Left lung (tissue), 10 donors: Measurements from ENCODE around the gene JPT1. TPM values are rescaled to one million over a fixed set of nuclear protein-coding genes. Genes with fewer than 3 reads are reported as not detected.
"Not testable (repeated sequence)": the region's sequence is repeated elsewhere in the genome, so short reads cannot be mapped to it uniquely, and the experiment has no call there.

Experiments used
- ATAC-seq: fragments of 200-7000 bp; cut with Tn5 transposase; one replicate; pipeline ENCODE4 v1.9.1; 2020; ENCODE audit warnings: moderate library complexity
- DNase-seq, 4 donors: peaks; one replicate each; pipeline ENCODE4 v3.0.0-alpha.2; 2013 to 2020
- H3K27ac ChIP-seq, 2 donors: fragments of 200-600 bp; sonication (generic) in 1 of 2; one replicate each; pipeline versions ENCODE4 v1.5.0 to v1.8.0; 2020 to 2021
- H3K27me3 ChIP-seq, 2 donors: fragments of 200-600 bp; sonication (generic) in 1 of 2; one replicate each; pipeline versions ENCODE4 v1.5.0 to v1.8.0; 2020 to 2021
- H3K36me3 ChIP-seq, 2 donors: fragments of 200-600 bp; sonication (generic) in 1 of 2; one replicate each; pipeline versions ENCODE4 v1.5.0 to v1.8.0; 2020 to 2021
- H3K4me1 ChIP-seq, 2 donors: fragments of 200-600 bp; one replicate each; pipeline ENCODE4 v1.8.0; 2021
- H3K4me3 ChIP-seq, 2 donors: fragments of 200-600 bp; sonication (generic) in 1 of 2; one replicate each; pipeline versions ENCODE4 v1.5.0 to v1.8.0; 2020 to 2021; ENCODE audit warnings: mild to moderate bottlenecking in 1 of 2
- H3K9me3 ChIP-seq, 2 donors: fragments of 200-600 bp; sonication (generic) in 1 of 2; one replicate each; pipeline versions ENCODE4 v1.5.0 to v1.8.0; 2020 to 2021
- intact Hi-C, 2 donors: fragments of 100-400 bp; cut with DNase I; formaldehyde crosslinking; loops; one replicate each; pipeline versions ENCODE4 v1.11.2 to v1.14.2; 2022
- polyA plus RNA-seq, 6 donors: library from polyadenylated mRNA; unstranded; fragments of 120-200 nt; gene quantifications; one replicate each; pipeline ENCODE4 v1.2.1, GENCODE V29; 2013; ENCODE audit not compliant: insufficient read length in 6 of 6
- total RNA-seq, 2 donors: library from RNA; stranded (reverse); fragmentation: NEBNext Ultra II Directional; extraction: Animal tissue kit (Norgen Biotek cat#: 25700); gene quantifications; one replicate each; pipeline ENCODE4 v1.2.1, GENCODE V29; 2021
- TF ChIP-seq, protein P1 (sequence below), 2 donors: fragments of 200-600 bp; sonication (generic) in 1 of 2; IDR thresholded peaks; one replicate each; pipeline versions ENCODE4 v1.5.0 to v1.8.0; 2021; ENCODE audit warnings: antibody characterized with exemption in 2 of 2
- donor health status: DM: no; HTN: yes; CAD: no.
- donor health status: DM: no; HTN: no; CAD: no.

JPT1 gene
- total and polyA plus RNA-seq, 8 donors, result 65.0 to 115 (median 87.9) TPM

GRCh38 chr17:75159196-75160031, 5.1 kb upstream of the JPT1 start:
- Histone ChIP-seq H3K36me3 (peaks cover 0 to 12% of the 10 kb centered on the region in 2 donors), H3K4me3 (no peak overlapping the region), H3K27me3 (no peaks in the 10 kb centered on the region), H3K27ac (no peak overlapping the region), H3K9me3 (no peaks in the 10 kb centered on the region), H3K4me1 (peaks cover 3 to 6% of the 10 kb centered on the region in 2 donors)
- intact Hi-C loops, result no loop called here
- TF ChIP-seq, protein P1, sequence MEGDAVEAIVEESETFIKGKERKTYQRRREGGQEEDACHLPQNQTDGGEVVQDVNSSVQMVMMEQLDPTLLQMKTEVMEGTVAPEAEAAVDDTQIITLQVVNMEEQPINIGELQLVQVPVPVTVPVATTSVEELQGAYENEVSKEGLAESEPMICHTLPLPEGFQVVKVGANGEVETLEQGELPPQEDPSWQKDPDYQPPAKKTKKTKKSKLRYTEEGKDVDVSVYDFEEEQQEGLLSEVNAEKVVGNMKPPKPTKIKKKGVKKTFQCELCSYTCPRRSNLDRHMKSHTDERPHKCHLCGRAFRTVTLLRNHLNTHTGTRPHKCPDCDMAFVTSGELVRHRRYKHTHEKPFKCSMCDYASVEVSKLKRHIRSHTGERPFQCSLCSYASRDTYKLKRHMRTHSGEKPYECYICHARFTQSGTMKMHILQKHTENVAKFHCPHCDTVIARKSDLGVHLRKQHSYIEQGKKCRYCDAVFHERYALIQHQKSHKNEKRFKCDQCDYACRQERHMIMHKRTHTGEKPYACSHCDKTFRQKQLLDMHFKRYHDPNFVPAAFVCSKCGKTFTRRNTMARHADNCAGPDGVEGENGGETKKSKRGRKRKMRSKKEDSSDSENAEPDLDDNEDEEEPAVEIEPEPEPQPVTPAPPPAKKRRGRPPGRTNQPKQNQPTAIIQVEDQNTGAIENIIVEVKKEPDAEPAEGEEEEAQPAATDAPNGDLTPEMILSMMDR (IDR thresholded peaks at IDR 0.05), result no peak
- ATAC-seq (peak; percentile 18), DNase-seq (no peak)

GRCh38 chr17:75158480-75158879, 4.2 kb upstream of the JPT1 start:
- H3K9me3 ChIP-seq, H3K4me3 ChIP-seq, H3K27ac ChIP-seq, H3K27me3 ChIP-seq, H3K36me3 ChIP-seq, intact Hi-C loops, DNase-seq, ATAC-seq: not testable (repeated sequence)
- H3K4me1 ChIP-seq, result peaks cover 3 to 11% of the 10 kb centered on the region in 2 donors

- H3K4me3 ChIP-seq, result no peak overlapping the region
Observed at GRCh38 chr17:75155191-75155601, 884 bp upstream of the JPT1 start.

GRCh38 chr17:75153780-75154194, 525 bp downstream of the JPT1 start:
- intact Hi-C loops, result no loop called here
- ATAC-seq, result peak; percentile 2
- H3K27ac ChIP-seq, result peak overlapping the region; percentile 35 to 87

More at GRCh38 chr17:75155191-75155601, 884 bp upstream of the JPT1 start:
- Histone ChIP-seq H3K27me3 (no peaks in the 10 kb centered on the region), H3K4me1 (peaks cover 10 to 26% of the 10 kb centered on the region in 2 donors), H3K9me3 (no peaks in the 10 kb centered on the region), H3K27ac (peak overlapping the region in 1 of 2 donors; percentile 87), H3K36me3 (no peaks in the 10 kb centered on the region)
- TF ChIP-seq, protein P1 (IDR thresholded peaks at IDR 0.05), result no peak
- DNase-seq (peak in 1 of 4 donors; percentile 2), ATAC-seq (no peak)
- intact Hi-C loops, result no loop called here

DNA sequence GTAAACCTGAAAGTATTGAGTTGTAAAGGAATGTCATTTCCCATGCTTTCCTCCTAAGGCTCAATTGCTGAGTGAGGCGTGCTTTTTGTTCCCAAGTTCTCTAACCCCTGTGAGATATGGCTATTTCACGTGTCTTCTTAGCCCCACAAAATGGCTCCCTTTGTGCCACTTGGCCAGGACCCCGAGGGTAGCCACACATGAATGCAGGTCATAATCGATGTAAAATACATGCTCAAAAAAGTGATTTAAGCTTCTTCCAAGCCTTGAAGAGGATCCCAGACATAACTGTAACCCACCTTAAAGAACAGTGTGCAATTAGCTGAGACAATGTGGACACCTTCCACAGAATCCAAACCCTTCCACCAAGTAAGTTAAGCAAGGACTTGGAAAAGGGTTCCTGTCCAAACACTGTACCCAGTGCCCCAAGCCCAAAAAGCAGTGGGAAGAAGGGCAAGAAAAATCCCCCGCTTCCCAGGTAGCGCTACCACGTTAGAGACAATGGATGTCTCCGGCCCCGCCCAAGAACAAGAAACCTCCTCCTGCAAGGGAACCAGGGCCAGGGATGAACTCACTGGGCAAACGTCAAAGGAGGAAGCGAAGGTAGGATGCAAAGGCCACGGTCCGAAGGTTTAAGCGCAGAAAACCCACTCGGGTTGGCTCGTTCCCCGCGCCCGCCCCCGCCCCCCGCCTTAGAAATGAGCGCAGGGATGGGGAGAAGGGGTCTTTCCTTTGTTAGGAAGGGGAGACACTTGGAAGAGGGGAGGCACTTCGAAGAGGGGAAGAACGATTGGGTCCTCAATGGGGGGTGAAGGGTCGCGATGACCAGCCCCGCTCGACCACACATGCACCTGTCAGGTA, 1.2 kb downstream of the JPT1 start:
- DNase-seq (peak in 1 of 4 donors; percentile 43), ATAC-seq (peak; percentile 14)
- Histone ChIP-seq H3K4me1 (peaks cover 10 to 32% of the 10 kb centered on the region in 2 donors), H3K4me3 (peak overlapping the region; percentile 55 to 93), H3K36me3 (peaks cover 0 to 4% of the 10 kb centered on the region in 2 donors), H3K27me3 (no peaks in the 10 kb centered on the region), H3K27ac (peak overlapping the region in 1 of 2 donors; percentile 87), H3K9me3 (no peaks in the 10 kb centered on the region)
- intact Hi-C loops, result no loop called here
- TF ChIP-seq, protein P1 (IDR thresholded peaks at IDR 0.05), result no peak

More at GRCh38 chr17:75153780-75154194, 525 bp downstream of the JPT1 start:
- H3K4me1 ChIP-seq, result peaks cover 10 to 26% of the 10 kb centered on the region in 2 donors
- no peaks in the 10 kb centered on the region for H3K9me3 ChIP-seq
- H3K36me3 ChIP-seq, result no peaks in the 10 kb centered on the region
- DNase-seq, result peak in 2 of 4 donors; percentile 34 to 81
- H3K27me3 ChIP-seq, result no peaks in the 10 kb centered on the region
- H3K4me3 ChIP-seq, result peak overlapping the region; percentile 55 to 93
- TF ChIP-seq, protein P1 (IDR thresholded peaks at IDR 0.05), result no peak
